ENCODE results near the gene WWTR1.

- TF ChIP-seq, protein P1, sequence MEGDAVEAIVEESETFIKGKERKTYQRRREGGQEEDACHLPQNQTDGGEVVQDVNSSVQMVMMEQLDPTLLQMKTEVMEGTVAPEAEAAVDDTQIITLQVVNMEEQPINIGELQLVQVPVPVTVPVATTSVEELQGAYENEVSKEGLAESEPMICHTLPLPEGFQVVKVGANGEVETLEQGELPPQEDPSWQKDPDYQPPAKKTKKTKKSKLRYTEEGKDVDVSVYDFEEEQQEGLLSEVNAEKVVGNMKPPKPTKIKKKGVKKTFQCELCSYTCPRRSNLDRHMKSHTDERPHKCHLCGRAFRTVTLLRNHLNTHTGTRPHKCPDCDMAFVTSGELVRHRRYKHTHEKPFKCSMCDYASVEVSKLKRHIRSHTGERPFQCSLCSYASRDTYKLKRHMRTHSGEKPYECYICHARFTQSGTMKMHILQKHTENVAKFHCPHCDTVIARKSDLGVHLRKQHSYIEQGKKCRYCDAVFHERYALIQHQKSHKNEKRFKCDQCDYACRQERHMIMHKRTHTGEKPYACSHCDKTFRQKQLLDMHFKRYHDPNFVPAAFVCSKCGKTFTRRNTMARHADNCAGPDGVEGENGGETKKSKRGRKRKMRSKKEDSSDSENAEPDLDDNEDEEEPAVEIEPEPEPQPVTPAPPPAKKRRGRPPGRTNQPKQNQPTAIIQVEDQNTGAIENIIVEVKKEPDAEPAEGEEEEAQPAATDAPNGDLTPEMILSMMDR (IDR thresholded peaks at IDR 0.05), result no peak
- TF ChIP-seq POLR2A (IDR thresholded peaks at IDR 0.05), result no peak
- TF ChIP-seq POLR2AphosphoS5 (IDR thresholded peaks at IDR 0.05), result no peak
Measured at GRCh38 chr3:149634573-149634972, 23.3 kb downstream of the WWTR1 start.
